Gastroesophageal sphincter (tissue), 4 donors: ENCODE data around the gene SLC40A1. TPM values are rescaled to one million over a fixed set of nuclear protein-coding genes. Genes with fewer than 3 reads are reported as not detected.
A peak's percentile ranks its signal among the peaks of the same experiment; 100 is the strongest.

Experiments
- ATAC-seq: fragments of 150-250 bp; one replicate; pipeline ENCODE4 v1.9.1; 2016; ENCODE audit warnings: mild to moderate bottlenecking, moderate library complexity
- H3K27ac ChIP-seq, 4 donors: fragments of 200-600 bp; sonication (generic) in 3 of 4; 1 replicate in 3 of 4; 2 replicates in 1 of 4; pipeline ENCODE4 v1.5.1; 2016 to 2019
- H3K27me3 ChIP-seq: fragments of 200-600 bp; sonication (generic); one replicate; pipeline ENCODE4 v1.5.1; 2019
- H3K36me3 ChIP-seq, 2 donors: fragments of 200-600 bp; sonication (generic); one replicate each; pipeline ENCODE4 v1.5.1; 2019; ENCODE audit warnings: control low read depth in 1 of 2
- H3K4me1 ChIP-seq, 3 donors: fragments of 200-600 bp; sonication (generic); 1 replicate in 2 of 3; 2 replicates in 1 of 3; pipeline ENCODE4 v1.5.1; 2016 to 2019; ENCODE audit warnings: control low read depth in 2 of 3
- H3K4me3 ChIP-seq, 2 donors: fragments of 200-600 bp; sonication (generic); one replicate each; pipeline ENCODE4 v1.5.1; 2019; ENCODE audit warnings: mild to moderate bottlenecking in 1 of 2, moderate library complexity in 1 of 2
- H3K9me3 ChIP-seq, 3 donors: fragments of 200-600 bp; sonication (generic); one replicate each; pipeline ENCODE4 v1.5.1; 2017 to 2019; ENCODE audit warnings: control low read depth in 2 of 3
- CTCF ChIP-seq, 4 experiments: fragments of 200-600 bp in 2 of 4; fragments of 450-650 bp in 2 of 4; sonication (generic) in 1 of 4; IDR thresholded peaks; one replicate each; pipeline ENCODE4 v1.5.1; 2017 to 2019; ENCODE audit warnings: antibody characterized with exemption in 4 of 4, mild to moderate bottlenecking in 2 of 4, moderate library complexity in 2 of 4
- EP300 ChIP-seq: sonication (generic); formaldehyde crosslinking; IDR thresholded peaks from one replicate; pipeline ENCODE4 v1.6.1; 2017; ENCODE audit warnings: antibody characterized with exemption, mild to moderate bottlenecking
- POLR2A ChIP-seq, 2 donors: fragments of 450-650 bp; IDR thresholded peaks; one replicate each; pipeline ENCODE4 v1.6.1; 2017; ENCODE audit warnings: antibody characterized with exemption in 2 of 2, mild to moderate bottlenecking in 2 of 2, moderate library complexity in 1 of 2
- POLR2AphosphoS5 ChIP-seq: sonication (generic); formaldehyde crosslinking; IDR thresholded peaks from one replicate; pipeline ENCODE4 v1.6.1; 2017; ENCODE audit warnings: antibody characterized with exemption
- WGBS, 2 donors: methylation state at CpG; one replicate each; pipeline ENCODE4 v1.1.5; 2018; ENCODE audit warnings: low coverage in 1 of 2; 5-methylcytosine and 5-hydroxymethylcytosine counted together
- total RNA-seq, 4 donors: library from RNA; depleted of rRNA; stranded (reverse); fragments of >200 nt; gene quantifications; one replicate each; pipeline ENCODE4 v1.1.0, GENCODE V29; 2016

SLC40A1 gene
- total RNA-seq, 4 donors from 2014 or later, result 32.1 to 96.3 (median 57.2) TPM

- no peaks in the 10 kb centered on the region for H3K9me3 ChIP-seq
- H3K27ac ChIP-seq, result peak overlapping the region in 2 of 4 donors; percentile 17 to 30
- TF ChIP-seq POLR2A (IDR thresholded peaks at IDR 0.05) (no peak), EP300 (no peak), POLR2AphosphoS5 (no peak), CTCF (IDR thresholded peaks at IDR 0.05) (no peak)
- no peak overlapping the region for H3K4me3 ChIP-seq
- H3K4me1 ChIP-seq, result peaks cover 2 to 82% (median 10%) of the 10 kb centered on the region in 3 donors
- ATAC-seq, result no peak
- H3K36me3 ChIP-seq, result peaks cover 9 to 51% of the 10 kb centered on the region in 2 donors
- WGBS, 2 donors, result 40 to 60% methylated on average over 6 of the region's 6 CpGs
- no peaks in the 10 kb centered on the region for H3K27me3 ChIP-seq
These were observed 19.1 kb downstream of the SLC40A1 start for GRCh38 chr2:189561371-189562038.

- Histone ChIP-seq H3K9me3 (no peaks in the 10 kb centered on the region), H3K36me3 (peaks cover 9 to 40% of the 10 kb centered on the region in 2 donors), H3K4me1 (peaks cover 5 to 88% (median 7%) of the 10 kb centered on the region in 3 donors), H3K4me3 (no peak overlapping the region), H3K27me3 (no peaks in the 10 kb centered on the region), H3K27ac (peak overlapping the region in 2 of 4 donors; percentile 28 to 32)
- no peak for ATAC-seq
- TF ChIP-seq POLR2AphosphoS5 (no peak), EP300 (no peak), POLR2A (IDR thresholded peaks at IDR 0.05) (no peak), CTCF (IDR thresholded peaks at IDR 0.05) (no peak)
These were observed 20.4 kb downstream of the SLC40A1 start for GRCh38 chr2:189560273-189560586.

DNA sequence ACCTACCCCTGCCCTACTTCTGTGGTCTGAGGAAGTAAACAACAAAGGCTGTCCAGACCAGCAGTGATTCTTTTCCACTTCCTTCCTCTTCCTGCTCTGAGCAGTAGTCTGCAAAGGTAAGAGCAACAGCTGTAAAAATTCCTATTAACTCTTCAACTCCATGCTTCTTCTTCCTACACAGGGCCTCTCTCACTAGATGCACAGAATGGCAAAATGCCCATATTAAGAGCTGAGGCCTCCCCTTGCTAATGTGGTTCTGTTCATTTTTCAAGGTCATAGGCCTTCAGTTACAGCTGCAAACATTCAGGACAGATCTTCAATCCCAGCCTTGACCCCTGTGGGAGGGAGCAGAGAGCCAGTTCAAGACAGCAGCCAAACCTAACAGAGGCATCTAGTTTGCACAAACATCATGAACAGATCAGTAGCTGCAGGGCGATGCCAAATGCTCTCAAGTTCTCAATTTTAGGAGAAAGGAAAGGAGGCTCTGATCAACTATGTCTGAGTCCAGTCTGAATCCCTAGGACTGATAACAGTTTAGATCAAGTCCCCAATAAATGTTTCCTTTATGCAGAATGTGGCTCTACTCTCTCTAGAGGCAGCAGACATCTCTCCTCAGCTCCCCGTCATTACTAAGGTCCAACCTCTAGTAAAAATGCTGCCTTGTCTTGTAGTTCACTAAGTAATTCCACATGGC, 20.9 kb downstream of the SLC40A1 start:
- TF ChIP-seq EP300, result no peak
- TF ChIP-seq CTCF (IDR thresholded peaks at IDR 0.05), result no peak
- no peak for TF ChIP-seq POLR2A (IDR thresholded peaks at IDR 0.05)
- TF ChIP-seq POLR2AphosphoS5, result no peak
- peaks cover 9 to 35% of the 10 kb centered on the region in 2 donors for H3K36me3 ChIP-seq
- H3K27me3 ChIP-seq, result no peaks in the 10 kb centered on the region
- H3K4me1 ChIP-seq, result peaks cover 5 to 93% (median 7%) of the 10 kb centered on the region in 3 donors
- peak overlapping the region in 2 of 4 donors; percentile 28 to 32 for H3K27ac ChIP-seq
- ATAC-seq, result peak; percentile 22
- no peaks in the 10 kb centered on the region for H3K9me3 ChIP-seq
- no peak overlapping the region for H3K4me3 ChIP-seq
- 64 to 70% methylated on average over 1 to 2 of the region's 2 CpGs for WGBS, 2 donors

GRCh38 chr2:189558516-189559272, 21.9 kb downstream of the SLC40A1 start:
- no peak for ATAC-seq
- WGBS, 2 donors, result 82 to 98% methylated on average over 4 to 5 of the region's 6 CpGs
- no peaks in the 10 kb centered on the region for H3K9me3 ChIP-seq
- peaks cover 3 to 24% of the 10 kb centered on the region in 2 donors for H3K36me3 ChIP-seq
- H3K4me3 ChIP-seq, result no peak overlapping the region
- no peak for TF ChIP-seq POLR2AphosphoS5
- TF ChIP-seq EP300, result no peak
- TF ChIP-seq POLR2A (IDR thresholded peaks at IDR 0.05), result no peak
- no peak for TF ChIP-seq CTCF (IDR thresholded peaks at IDR 0.05)
- H3K27ac ChIP-seq, result peak overlapping the region in 3 of 4 donors; percentile 5 to 50 (median 28)
- H3K27me3 ChIP-seq, result no peaks in the 10 kb centered on the region
- H3K4me1 ChIP-seq, result peaks cover 5 to 98% (median 7%) of the 10 kb centered on the region in 3 donors
